Measurements from ENCODE around the gene LOXL1.
"Not testable (repeated sequence)": the region's sequence is repeated elsewhere in the genome, so short reads cannot be mapped to it uniquely, and the experiment has no call there.

LOXL1 gene

DNA sequence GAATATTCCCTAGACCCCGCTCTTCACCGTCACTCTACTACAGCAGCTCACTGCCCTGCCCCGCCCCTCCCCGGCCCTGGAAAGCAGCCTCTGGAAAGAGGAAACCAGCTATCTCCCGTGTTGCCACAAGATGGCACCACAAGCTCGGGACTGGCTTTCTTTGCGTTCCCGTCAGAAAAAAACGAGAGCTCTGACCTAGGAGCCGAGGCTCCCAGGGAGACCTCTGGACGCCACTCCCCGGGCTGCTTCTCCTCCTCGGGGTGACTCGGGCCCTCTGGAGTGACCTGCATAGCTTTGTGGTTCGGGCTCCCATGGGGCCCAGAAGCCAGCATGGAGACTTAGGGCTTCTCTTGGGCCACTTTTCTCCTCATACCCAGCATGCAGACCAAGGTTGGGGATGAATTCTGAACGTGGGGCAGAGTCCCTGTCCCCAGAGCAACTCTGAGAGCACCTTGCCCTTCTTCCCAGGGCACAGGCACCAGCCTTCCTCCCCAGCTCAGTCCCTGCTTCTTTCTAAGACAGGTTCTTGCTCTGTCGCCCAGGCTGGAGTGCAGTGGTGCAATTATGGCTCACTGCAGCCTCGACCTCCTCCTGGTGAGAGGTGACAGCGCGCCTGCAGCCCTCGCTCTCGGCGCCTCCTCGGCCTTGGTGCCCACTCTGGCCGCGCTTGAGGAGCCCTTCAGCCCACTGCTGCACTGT lies 46.9 kb downstream of the LOXL1 start:
- Histone ChIP-seq H3K36me3 (ENCODE audit: control insufficient read depth, insufficient read depth, low read length) (no peaks in the 10 kb centered on the region), H3K4me1 (ENCODE audit: control insufficient read depth, insufficient read depth, low read length) (peaks cover 7% of the 10 kb centered on the region), H3K4me3 (ENCODE audit: low read depth, low read length) (peak overlapping the region; percentile 32; the same call in 1 of the 2 replicates), H3K27me3 (ENCODE audit: control insufficient read depth, insufficient read depth, low read length) (peaks cover 2% of the 10 kb centered on the region; the same call in 1 of the 2 replicates), H3K9ac (ENCODE audit: low read length) (no peak overlapping the region), H3K9me3 (ENCODE audit: control insufficient read depth, insufficient read depth, low read depth, low read length) (peaks cover 3% of the 10 kb centered on the region; the same call in 1 of the 2 replicates), H3K27ac (ENCODE audit: low read depth, low read length) (no peak overlapping the region)

- not testable (repeated sequence) for H3K9me3 ChIP-seq (ENCODE audit: control insufficient read depth, insufficient read depth, low read depth, low read length); H3K9ac ChIP-seq (ENCODE audit: low read length); H3K36me3 ChIP-seq (ENCODE audit: control insufficient read depth, insufficient read depth, low read length); H3K27me3 ChIP-seq (ENCODE audit: control insufficient read depth, insufficient read depth, low read length); H3K4me3 ChIP-seq (ENCODE audit: low read depth, low read length); H3K27ac ChIP-seq (ENCODE audit: low read depth, low read length); H3K4me1 ChIP-seq (ENCODE audit: control insufficient read depth, insufficient read depth, low read length)
Observed at GRCh38 chr15:73973683-73974200, 47.5 kb downstream of the LOXL1 start.

- H3K36me3 ChIP-seq (ENCODE audit: control insufficient read depth, insufficient read depth, low read length); H3K27ac ChIP-seq (ENCODE audit: low read depth, low read length); H3K9me3 ChIP-seq (ENCODE audit: control insufficient read depth, insufficient read depth, low read depth, low read length); H3K9ac ChIP-seq (ENCODE audit: low read length); H3K27me3 ChIP-seq (ENCODE audit: control insufficient read depth, insufficient read depth, low read length); H3K4me1 ChIP-seq (ENCODE audit: control insufficient read depth, insufficient read depth, low read length); H3K4me3 ChIP-seq (ENCODE audit: low read depth, low read length): not testable (repeated sequence)
Observed at GRCh38 chr15:73975440-73976125, 49.3 kb downstream of the LOXL1 start.

DNA sequence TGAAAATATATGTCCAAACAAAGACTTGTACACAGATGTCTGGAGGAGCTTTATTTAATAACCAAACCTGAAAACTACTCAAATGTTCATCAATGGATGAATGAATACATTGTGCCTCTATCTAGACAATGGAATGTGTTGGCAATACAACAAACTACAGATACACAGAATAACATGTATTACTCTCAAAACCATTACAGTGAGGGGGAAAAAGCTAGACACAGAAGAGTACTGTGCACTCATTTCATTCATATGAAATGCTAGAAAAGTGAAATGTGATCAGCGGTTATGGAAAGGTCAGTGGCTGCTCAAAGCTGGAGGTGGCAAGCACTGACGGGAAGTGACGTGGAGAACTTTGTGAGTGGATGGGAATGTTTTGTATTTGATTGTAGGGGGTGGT lies 52.6 kb downstream of the LOXL1 start:
- Histone ChIP-seq H3K27ac (ENCODE audit: low read depth, low read length) (no peak overlapping the region), H3K36me3 (ENCODE audit: control insufficient read depth, insufficient read depth, low read length) (no peaks in the 10 kb centered on the region), H3K9ac (ENCODE audit: low read length) (no peak overlapping the region), H3K4me3 (ENCODE audit: low read depth, low read length) (no peak overlapping the region), H3K4me1 (ENCODE audit: control insufficient read depth, insufficient read depth, low read length) (no peaks in the 10 kb centered on the region), H3K9me3 (ENCODE audit: control insufficient read depth, insufficient read depth, low read depth, low read length) (peaks cover 3% of the 10 kb centered on the region; the same call in 1 of the 2 replicates), H3K27me3 (ENCODE audit: control insufficient read depth, insufficient read depth, low read length) (peaks cover 2% of the 10 kb centered on the region; the same call in 1 of the 2 replicates)

DNA sequence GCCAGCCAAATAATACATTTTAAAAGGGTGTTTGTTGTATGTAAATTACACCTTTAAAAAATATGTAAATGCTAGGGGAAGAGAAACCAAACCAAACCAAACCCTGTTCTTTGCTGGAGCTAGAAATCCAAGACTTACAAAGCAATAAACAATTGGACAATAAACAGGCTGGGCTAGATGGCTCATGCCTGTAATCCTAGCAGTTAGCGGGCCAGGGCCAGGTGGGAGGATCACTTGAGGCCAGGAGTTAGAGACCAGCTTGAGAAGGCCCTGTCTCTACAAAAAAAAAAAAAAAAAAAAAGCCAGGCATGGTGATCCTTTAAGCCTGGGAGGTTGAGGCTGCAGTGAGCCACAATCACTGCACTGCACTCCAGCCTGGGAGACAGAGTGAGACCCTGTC lies 53.4 kb downstream of the LOXL1 start:
- Histone ChIP-seq H3K36me3 (ENCODE audit: control insufficient read depth, insufficient read depth, low read length) (no peaks in the 10 kb centered on the region), H3K4me3 (ENCODE audit: low read depth, low read length) (no peak overlapping the region), H3K4me1 (ENCODE audit: control insufficient read depth, insufficient read depth, low read length) (no peaks in the 10 kb centered on the region), H3K9ac (ENCODE audit: low read length) (no peak overlapping the region), H3K9me3 (ENCODE audit: control insufficient read depth, insufficient read depth, low read depth, low read length) (no peaks in the 10 kb centered on the region), H3K27me3 (ENCODE audit: control insufficient read depth, insufficient read depth, low read length) (peaks cover 2% of the 10 kb centered on the region; the same call in 1 of the 2 replicates), H3K27ac (ENCODE audit: low read depth, low read length) (no peak overlapping the region)

DNA sequence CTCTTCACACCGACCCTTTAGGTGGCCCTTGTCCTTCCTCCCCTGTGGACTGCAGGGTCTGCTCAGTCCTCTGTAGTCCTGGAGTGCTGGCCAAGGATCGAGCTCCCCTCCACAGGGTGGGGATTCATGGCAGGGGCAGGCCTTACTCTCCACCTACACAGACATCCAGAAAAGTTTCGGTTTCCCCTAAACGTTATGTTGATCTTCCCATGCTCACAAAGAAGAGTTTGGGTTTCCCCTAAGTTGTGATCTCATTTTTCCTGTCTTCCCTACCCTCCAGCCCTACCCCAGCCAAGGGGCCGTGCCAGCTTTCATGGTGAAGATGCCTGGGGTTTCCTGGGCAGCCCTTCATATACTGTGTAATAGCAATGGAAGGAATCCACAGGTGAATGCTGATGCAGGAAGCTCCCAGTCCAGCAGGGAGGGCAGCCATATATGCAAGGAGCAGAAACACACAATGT lies 55.5 kb downstream of the LOXL1 start:
- H3K4me3 ChIP-seq (ENCODE audit: low read depth, low read length), result no peak overlapping the region

GRCh38 chr15:73982222-73982962 lies 56.1 kb downstream of the LOXL1 start:
- no peak overlapping the region for H3K27ac ChIP-seq (ENCODE audit: low read depth, low read length)
- no peaks in the 10 kb centered on the region for H3K36me3 ChIP-seq (ENCODE audit: control insufficient read depth, insufficient read depth, low read length)
- H3K9ac ChIP-seq (ENCODE audit: low read length), result no peak overlapping the region
- no peaks in the 10 kb centered on the region for H3K9me3 ChIP-seq (ENCODE audit: control insufficient read depth, insufficient read depth, low read depth, low read length)
- H3K27me3 ChIP-seq (ENCODE audit: control insufficient read depth, insufficient read depth, low read length), result no peaks in the 10 kb centered on the region
- H3K4me1 ChIP-seq (ENCODE audit: control insufficient read depth, insufficient read depth, low read length), result no peaks in the 10 kb centered on the region
- H3K4me3 ChIP-seq (ENCODE audit: low read depth, low read length), result no peak overlapping the region

More for the DNA sequence above, 55.5 kb downstream of the LOXL1 start:
- no peak overlapping the region for H3K9ac ChIP-seq (ENCODE audit: low read length)
- H3K4me1 ChIP-seq (ENCODE audit: control insufficient read depth, insufficient read depth, low read length), result no peaks in the 10 kb centered on the region
- no peaks in the 10 kb centered on the region for H3K36me3 ChIP-seq (ENCODE audit: control insufficient read depth, insufficient read depth, low read length)
- H3K27ac ChIP-seq (ENCODE audit: low read depth, low read length), result no peak overlapping the region
- H3K9me3 ChIP-seq (ENCODE audit: control insufficient read depth, insufficient read depth, low read depth, low read length), result no peaks in the 10 kb centered on the region
- H3K27me3 ChIP-seq (ENCODE audit: control insufficient read depth, insufficient read depth, low read length), result no peaks in the 10 kb centered on the region

DNA sequence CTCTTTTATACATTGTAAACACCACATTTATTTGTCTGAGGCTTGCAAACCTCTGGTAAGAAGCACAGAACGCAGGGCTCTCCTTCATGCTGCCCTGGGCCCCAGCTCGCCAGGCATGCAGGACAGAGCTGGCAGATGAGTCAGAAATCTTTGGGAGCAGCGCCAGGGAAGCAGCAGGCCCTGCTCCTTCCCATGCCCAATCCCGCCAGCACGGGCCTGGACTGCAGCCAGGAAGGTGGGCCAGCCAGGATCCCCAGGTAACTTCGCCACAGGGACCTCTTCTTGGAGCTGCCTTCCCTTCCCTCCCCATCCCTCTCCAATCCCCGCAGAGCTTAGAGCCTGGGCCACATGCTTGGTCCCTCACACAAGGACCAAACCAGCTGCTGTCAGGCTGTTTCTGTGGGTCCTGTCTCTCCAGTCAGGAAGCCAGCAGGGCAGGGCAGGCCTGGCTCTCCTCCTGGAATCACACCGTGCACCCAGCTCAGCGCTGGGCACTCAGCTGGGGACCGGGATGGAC lies 57.0 kb downstream of the LOXL1 start:
- Histone ChIP-seq H3K9ac (ENCODE audit: low read length) (no peak overlapping the region), H3K4me1 (ENCODE audit: control insufficient read depth, insufficient read depth, low read length) (no peaks in the 10 kb centered on the region)

DNA sequence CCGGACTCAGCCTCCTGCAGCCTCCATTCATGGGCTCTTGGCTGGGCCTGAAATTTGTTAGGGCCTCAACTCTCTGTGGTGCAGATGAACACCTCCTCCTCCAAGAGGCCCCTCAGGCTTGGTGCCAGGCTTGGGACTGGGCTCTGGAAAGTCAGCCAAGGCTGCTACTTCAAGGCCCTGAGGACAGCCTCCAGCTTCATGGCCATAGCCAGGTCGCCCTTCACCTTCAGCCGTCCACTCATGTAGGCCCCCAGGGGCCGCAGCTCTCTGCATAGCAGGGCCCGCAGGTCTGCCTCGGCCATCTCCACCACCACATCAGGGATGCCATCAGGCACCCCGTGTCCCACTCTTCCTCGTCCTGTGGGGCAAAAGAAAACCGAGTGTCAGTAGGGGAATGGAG lies 57.5 kb downstream of the LOXL1 start:
- no peak overlapping the region for H3K4me3 ChIP-seq (ENCODE audit: low read depth, low read length)
- no peaks in the 10 kb centered on the region for H3K36me3 ChIP-seq (ENCODE audit: control insufficient read depth, insufficient read depth, low read length)
- H3K9me3 ChIP-seq (ENCODE audit: control insufficient read depth, insufficient read depth, low read depth, low read length), result no peaks in the 10 kb centered on the region
- no peaks in the 10 kb centered on the region for H3K27me3 ChIP-seq (ENCODE audit: control insufficient read depth, insufficient read depth, low read length)
- no peak overlapping the region for H3K9ac ChIP-seq (ENCODE audit: low read length)
- no peak overlapping the region for H3K27ac ChIP-seq (ENCODE audit: low read depth, low read length)
- no peaks in the 10 kb centered on the region for H3K4me1 ChIP-seq (ENCODE audit: control insufficient read depth, insufficient read depth, low read length)

More for the DNA sequence above, 57.0 kb downstream of the LOXL1 start:
- H3K27ac ChIP-seq (ENCODE audit: low read depth, low read length), result no peak overlapping the region
- no peaks in the 10 kb centered on the region for H3K27me3 ChIP-seq (ENCODE audit: control insufficient read depth, insufficient read depth, low read length)
- H3K4me3 ChIP-seq (ENCODE audit: low read depth, low read length), result no peak overlapping the region
- H3K9me3 ChIP-seq (ENCODE audit: control insufficient read depth, insufficient read depth, low read depth, low read length), result no peaks in the 10 kb centered on the region
- H3K36me3 ChIP-seq (ENCODE audit: control insufficient read depth, insufficient read depth, low read length), result no peaks in the 10 kb centered on the region

GRCh38 chr15:73984208-73984979 lies 58.1 kb downstream of the LOXL1 start:
- no peak overlapping the region for H3K9ac ChIP-seq (ENCODE audit: low read length)
- no peak overlapping the region for H3K27ac ChIP-seq (ENCODE audit: low read depth, low read length)
- H3K36me3 ChIP-seq (ENCODE audit: control insufficient read depth, insufficient read depth, low read length), result no peaks in the 10 kb centered on the region
- H3K4me1 ChIP-seq (ENCODE audit: control insufficient read depth, insufficient read depth, low read length), result no peaks in the 10 kb centered on the region
- H3K9me3 ChIP-seq (ENCODE audit: control insufficient read depth, insufficient read depth, low read depth, low read length), result no peaks in the 10 kb centered on the region
- no peak overlapping the region for H3K4me3 ChIP-seq (ENCODE audit: low read depth, low read length)
- H3K27me3 ChIP-seq (ENCODE audit: control insufficient read depth, insufficient read depth, low read length), result no peaks in the 10 kb centered on the region

Measured in HUES6 (cell line).